BJ (cell line): Measurements from ENCODE around the gene TECR. TPM values are rescaled to one million over a fixed set of nuclear protein-coding genes. Genes with fewer than 3 reads are reported as not detected.

ENCODE experiments used
- CTCF ChIA-PET: fragments of 350-600 bp; formaldehyde crosslinking; extraction: SDS; loops from one replicate; lab custom pipeline; 2021; ENCODE audit warnings: antibody characterized with exemption, inconsistent platforms; lab: Yijun Ruan, JAX
- POLR2A ChIA-PET: fragments of 300-600 bp; sonication (Branson Sonifier 250); formaldehyde crosslinking; extraction: SDS; loops from one replicate; lab custom pipeline; 2021; ENCODE audit warnings: antibody characterized with exemption; lab: Charles Lee
- DNase-seq: peaks from one replicate; pipeline ENCODE4 v3.0.0-alpha.2; 2011; ENCODE audit warnings: low read depth
- H3K27me3 ChIP-seq: 2 replicates; pipeline ENCODE4 v1.6.0; 2011; ENCODE audit warnings: low read length; ENCODE audit not compliant: control insufficient read depth, insufficient read depth
- H3K36me3 ChIP-seq: 2 replicates; pipeline ENCODE4 v1.5.1; 2011; ENCODE audit warnings: low read length; ENCODE audit not compliant: control insufficient read depth, insufficient read depth
- H3K4me3 ChIP-seq: 2 replicates; pipeline ENCODE4 v1.5.1; 2011; ENCODE audit warnings: low read depth, mild to moderate bottlenecking, control low read depth, low read length
- CTCF ChIP-seq: IDR thresholded peaks from 2 replicates; pipeline ENCODE4 v1.5.1; 2011; ENCODE audit warnings: low read depth, mild to moderate bottlenecking, control low read depth, inconsistent platforms, low read length, moderate library complexity; ENCODE audit not compliant: insufficient read depth
- polyA minus RNA-seq: library from RNA; depleted of rRNA, polyadenylated mRNA; stranded (reverse); fragments of >200 nt; gene quantifications from 2 replicates; pipeline ENCODE4 v1.2.3, GENCODE V29; 2011; rRNA and poly(A)+ RNA removed
- polyA plus RNA-seq: library from polyadenylated mRNA; depleted of rRNA; stranded (reverse); fragments of >200 nt; gene quantifications from 2 replicates; pipeline ENCODE4 v1.2.3, GENCODE V29; 2011; rRNA removed

The TECR gene
- polyA plus RNA-seq: 63.2 and 95.9 TPM in 2 replicates
- 94.4 and 169 TPM in 2 replicates for polyA minus RNA-seq

- POLR2A ChIA-PET: interaction anchor here (1.1 kb wide), 1 partner anchor 11 kb away, joined by 6 read pairs; the partner anchor contains the start of gene DNAJB1
Observed at GRCh38 chr19:14529254-14530004, at the start of gene TECR. TSS of gene TECR (plus strand) at chr19:14529594. CDS start at chr19:14529697, 103 bp downstream.

GRCh38 chr19:14479975-14480699 lies 49.3 kb upstream of the TECR start:
- CTCF ChIA-PET: interaction anchor here (0.6 to 3.8 kb wide), 17 partner anchors 8 to 351 kb away, joined by 3 to 32 read pairs (median 4); partner anchors contain the start of genes ASF1B, DNAJB1 and NDUFB7
- Histone ChIP-seq H3K36me3 (peaks cover 34% of the 10 kb centered on the region), H3K4me3 (no peak overlapping the region), H3K27me3 (no peaks in the 10 kb centered on the region)
- TF ChIP-seq CTCF: peak; percentile 82
- POLR2A ChIA-PET: no interaction called here
- DNase-seq: no peak

More at GRCh38 chr19:14529254-14530004, at the start of gene TECR:
- Histone ChIP-seq H3K36me3 (no peaks in the 10 kb centered on the region), H3K27me3 (no peaks in the 10 kb centered on the region), H3K4me3 (peak within 1 kb of the TSS; percentile 67)
- TF ChIP-seq CTCF: no peak
- peak; percentile 99 for DNase-seq
- CTCF ChIA-PET: no interaction called here

- CTCF ChIA-PET: interaction anchor here (0.6 to 3.8 kb wide), 13 partner anchors 8 to 601 kb away, joined by 3 to 32 read pairs (median 5); partner anchors contain the start of genes ASF1B and DNAJB1
- no peak for TF ChIP-seq CTCF
- no peak overlapping the region for H3K4me3 ChIP-seq
- POLR2A ChIA-PET: no interaction called here
- peaks cover 34% of the 10 kb centered on the region for H3K36me3 ChIP-seq
- DNase-seq: no peak
- no peaks in the 10 kb centered on the region for H3K27me3 ChIP-seq
Observed at GRCh38 chr19:14480700-14481079, 48.7 kb upstream of the TECR start.

GRCh38 chr19:14482172-14482941 lies 47.0 kb upstream of the TECR start:
- ChIA-PET CTCF (interaction anchor here (1.0 to 3.8 kb wide), 3 partner anchors 10 to 505 kb away, joined by 3 to 24 read pairs (median 4); partner anchors contain the start of gene ASF1B), POLR2A (interaction anchor here (0.6 kb wide), 1 partner anchor 8 kb away, joined by 8 read pairs; no protein-coding TSS in a partner anchor)
- H3K4me3 ChIP-seq: no peak overlapping the region
- no peak for DNase-seq
- no peaks in the 10 kb centered on the region for H3K27me3 ChIP-seq
- H3K36me3 ChIP-seq: peaks cover 35% of the 10 kb centered on the region
- TF ChIP-seq CTCF: no peak
